Upper lobe of left lung (tissue), 6 donors: ENCODE measurements around the gene PNPLA1. TPM values are rescaled to one million over a fixed set of nuclear protein-coding genes. Genes with fewer than 3 reads are reported as not detected.
A peak's percentile ranks its signal among the peaks of the same experiment; 100 is the strongest.

Experiments
- ATAC-seq, 2 donors: fragments of 200-7000 bp; cut with Tn5 transposase; one replicate each; pipeline ENCODE4 v1.9.1; 2022; ENCODE audit warnings: mild to moderate bottlenecking in 2 of 2, moderate library complexity in 2 of 2; ENCODE audit not compliant: low FRiP score in 2 of 2
- DNase-seq, 2 donors: peaks; one replicate each; pipeline ENCODE4 v3.0.0-alpha.2; 2019 to 2020
- H3K27ac ChIP-seq, 4 donors: fragments of 200-600 bp; sonication (generic); one replicate each; pipeline ENCODE4 v1.5.1; 2016 to 2019
- H3K27me3 ChIP-seq, 4 donors: fragments of 200-600 bp; sonication (generic); one replicate each; pipeline ENCODE4 v1.5.1; 2017 to 2019
- H3K36me3 ChIP-seq, 4 donors: fragments of 200-600 bp; sonication (generic); one replicate each; pipeline ENCODE4 v1.5.1; 2016 to 2019
- H3K4me1 ChIP-seq, 4 donors: fragments of 200-600 bp; sonication (generic); one replicate each; pipeline ENCODE4 v1.5.1; 2018 to 2019
- H3K4me3 ChIP-seq, 4 donors: fragments of 200-600 bp; sonication (generic); one replicate each; pipeline ENCODE4 v1.5.1; 2017 to 2019; ENCODE audit warnings: mild to moderate bottlenecking in 2 of 4, moderate library complexity in 1 of 4
- H3K9me3 ChIP-seq, 4 donors: fragments of 200-600 bp; sonication (generic); one replicate each; pipeline ENCODE4 v1.5.1; 2018 to 2019
- CTCF ChIP-seq, 6 experiments: fragments of 450-650 bp in 4 of 6; fragments of 200-600 bp in 2 of 6; sonication (generic) in 2 of 6; IDR thresholded peaks; one replicate each; pipeline ENCODE4 v1.5.1; 2016 to 2019; ENCODE audit warnings: antibody characterized with exemption in 6 of 6
- EP300 ChIP-seq, 4 donors: sonication (generic); formaldehyde crosslinking; IDR thresholded peaks; one replicate each; pipeline ENCODE4 v1.5.1; 2017; ENCODE audit warnings: antibody characterized with exemption in 4 of 4, control low read depth in 2 of 4
- POLR2A ChIP-seq, 4 donors: fragments of 450-650 bp; IDR thresholded peaks; one replicate each; pipeline ENCODE4 v1.5.1; 2016 to 2017; ENCODE audit warnings: antibody characterized with exemption in 4 of 4, mild to moderate bottlenecking in 2 of 4
- POLR2AphosphoS5 ChIP-seq, 2 donors: sonication (generic); formaldehyde crosslinking; IDR thresholded peaks; one replicate each; pipeline ENCODE4 v1.5.1; 2017; ENCODE audit warnings: antibody characterized with exemption in 2 of 2
- WGBS, 2 donors: methylation state at CpG; one replicate each; pipeline ENCODE4 v1.1.5; 2017 to 2018; 5-methylcytosine and 5-hydroxymethylcytosine counted together
- total RNA-seq, 6 donors: library from RNA; depleted of rRNA in 4 of 6; stranded (reverse); fragments of >200 nt in 4 of 6; gene quantifications; one replicate each; pipeline versions ENCODE4 v1.1.0 to v1.2.1, GENCODE V29; 2016 to 2021
- donor health status: DM: no; HTN: no; CAD: no; lungs with moderate emphysema.
- donor health status: DM: no; HTN: yes; CAD: no; lungs with severe emphysema.

The PNPLA1 gene
- total RNA-seq, 6 donors from 2014 or later: 0.14 to 0.61 (median 0.30) TPM; not detected in 3

- no peaks in the 10 kb centered on the region for H3K27me3 ChIP-seq
- TF ChIP-seq CTCF (IDR thresholded peaks at IDR 0.05): no peak
- TF ChIP-seq EP300 (IDR thresholded peaks at IDR 0.05): no peak
- no peak for TF ChIP-seq POLR2AphosphoS5 (IDR thresholded peaks at IDR 0.05)
- TF ChIP-seq POLR2A (IDR thresholded peaks at IDR 0.05): no peak
- no peak overlapping the region for H3K27ac ChIP-seq
- no peak overlapping the region for H3K4me3 ChIP-seq
- no peaks in the 10 kb centered on the region for H3K4me1 ChIP-seq
- ATAC-seq (no peak), DNase-seq (no peak)
- no peaks in the 10 kb centered on the region for H3K9me3 ChIP-seq
- no peaks in the 10 kb centered on the region for H3K36me3 ChIP-seq
- WGBS, 2 donors: 81 to 88% methylated on average over 7 of the region's 7 CpGs
These were observed 58.7 kb downstream of the PNPLA1 start for GRCh38 chr6:36328600-36328999.

- no peak overlapping the region for H3K4me3 ChIP-seq
- H3K4me1 ChIP-seq: no peaks in the 10 kb centered on the region
- ATAC-seq (no peak), DNase-seq (peak in 1 of 2 donors; percentile 56)
- H3K9me3 ChIP-seq: no peaks in the 10 kb centered on the region
- H3K27ac ChIP-seq: no peak overlapping the region
- no peak for TF ChIP-seq CTCF (IDR thresholded peaks at IDR 0.05)
- no peak for TF ChIP-seq POLR2AphosphoS5 (IDR thresholded peaks at IDR 0.05)
- no peak for TF ChIP-seq EP300 (IDR thresholded peaks at IDR 0.05)
- no peak for TF ChIP-seq POLR2A (IDR thresholded peaks at IDR 0.05)
- no peaks in the 10 kb centered on the region for H3K36me3 ChIP-seq
- 57 to 74% methylated on average over 14 of the region's 14 CpGs for WGBS, 2 donors
- H3K27me3 ChIP-seq: peaks cover 0 to 7% (median 0%) of the 10 kb centered on the region in 4 donors
These were observed 60.0 kb downstream of the PNPLA1 start for GRCh38 chr6:36329798-36330291.

- H3K4me1 ChIP-seq: no peaks in the 10 kb centered on the region
- peaks cover 0 to 10% (median 0%) of the 10 kb centered on the region in 4 donors for H3K27me3 ChIP-seq
- no peaks in the 10 kb centered on the region for H3K9me3 ChIP-seq
- DNase-seq: no peak
- no peak for TF ChIP-seq POLR2AphosphoS5 (IDR thresholded peaks at IDR 0.05)
- no peak for TF ChIP-seq CTCF (IDR thresholded peaks at IDR 0.05)
- TF ChIP-seq POLR2A (IDR thresholded peaks at IDR 0.05): no peak
- no peak for TF ChIP-seq EP300 (IDR thresholded peaks at IDR 0.05)
- no peak overlapping the region for H3K27ac ChIP-seq
- H3K4me3 ChIP-seq: no peak overlapping the region
- ATAC-seq: no peak
- WGBS, 2 donors: 92% methylated on average over 10 to 14 of the region's 14 CpGs
- no peaks in the 10 kb centered on the region for H3K36me3 ChIP-seq
These were observed 60.5 kb downstream of the PNPLA1 start for GRCh38 chr6:36330366-36330765.

GRCh38 chr6:36331381-36331780 is 61.5 kb downstream of the PNPLA1 start:
- no peak for ATAC-seq
- Histone ChIP-seq H3K4me1 (no peaks in the 10 kb centered on the region), H3K27ac (no peak overlapping the region), H3K36me3 (no peaks in the 10 kb centered on the region), H3K4me3 (no peak overlapping the region), H3K27me3 (peaks cover 0 to 12% (median 0%) of the 10 kb centered on the region in 4 donors), H3K9me3 (no peaks in the 10 kb centered on the region)
- no peak for DNase-seq
- WGBS, 2 donors: 83 to 85% methylated on average over 6 of the region's 6 CpGs
- TF ChIP-seq POLR2AphosphoS5 (IDR thresholded peaks at IDR 0.05) (no peak), EP300 (IDR thresholded peaks at IDR 0.05) (no peak), POLR2A (IDR thresholded peaks at IDR 0.05) (no peak), CTCF (IDR thresholded peaks at IDR 0.05) (no peak)
